ENCODE results near the gene CDHR5. TPM values are rescaled to one million over a fixed set of nuclear protein-coding genes. Genes with fewer than 3 reads are reported as not detected.
A peak's percentile ranks its signal among the peaks of the same experiment; 100 is the strongest.

Gene CDHR5
- total RNA-seq, 1 donor from 2014 or later: 0.24 TPM

GRCh38 chr11:586376-587316 lies 38.1 kb downstream of the CDHR5 start:
- TF ChIP-seq, protein P1, sequence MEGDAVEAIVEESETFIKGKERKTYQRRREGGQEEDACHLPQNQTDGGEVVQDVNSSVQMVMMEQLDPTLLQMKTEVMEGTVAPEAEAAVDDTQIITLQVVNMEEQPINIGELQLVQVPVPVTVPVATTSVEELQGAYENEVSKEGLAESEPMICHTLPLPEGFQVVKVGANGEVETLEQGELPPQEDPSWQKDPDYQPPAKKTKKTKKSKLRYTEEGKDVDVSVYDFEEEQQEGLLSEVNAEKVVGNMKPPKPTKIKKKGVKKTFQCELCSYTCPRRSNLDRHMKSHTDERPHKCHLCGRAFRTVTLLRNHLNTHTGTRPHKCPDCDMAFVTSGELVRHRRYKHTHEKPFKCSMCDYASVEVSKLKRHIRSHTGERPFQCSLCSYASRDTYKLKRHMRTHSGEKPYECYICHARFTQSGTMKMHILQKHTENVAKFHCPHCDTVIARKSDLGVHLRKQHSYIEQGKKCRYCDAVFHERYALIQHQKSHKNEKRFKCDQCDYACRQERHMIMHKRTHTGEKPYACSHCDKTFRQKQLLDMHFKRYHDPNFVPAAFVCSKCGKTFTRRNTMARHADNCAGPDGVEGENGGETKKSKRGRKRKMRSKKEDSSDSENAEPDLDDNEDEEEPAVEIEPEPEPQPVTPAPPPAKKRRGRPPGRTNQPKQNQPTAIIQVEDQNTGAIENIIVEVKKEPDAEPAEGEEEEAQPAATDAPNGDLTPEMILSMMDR (IDR thresholded peaks at IDR 0.05; ENCODE audit: unreplicated experiment): no peak
- H3K36me3 Mint-ChIP-seq (ENCODE audit: insufficient read depth): peaks cover 20% of the 10 kb centered on the region
- no peak overlapping the region for H3K4me3 Mint-ChIP-seq (ENCODE audit: low read depth)
- no peak for DNase-seq (ENCODE audit: low spot score, unreplicated experiment)
- no peaks in the 10 kb centered on the region for H3K4me1 Mint-ChIP-seq (ENCODE audit: low read depth)
- no peaks in the 10 kb centered on the region for H3K9me3 Mint-ChIP-seq (ENCODE audit: low read depth)
- H3K27ac Mint-ChIP-seq: no peak overlapping the region
- H3K27me3 Mint-ChIP-seq: no peaks in the 10 kb centered on the region

DNA sequence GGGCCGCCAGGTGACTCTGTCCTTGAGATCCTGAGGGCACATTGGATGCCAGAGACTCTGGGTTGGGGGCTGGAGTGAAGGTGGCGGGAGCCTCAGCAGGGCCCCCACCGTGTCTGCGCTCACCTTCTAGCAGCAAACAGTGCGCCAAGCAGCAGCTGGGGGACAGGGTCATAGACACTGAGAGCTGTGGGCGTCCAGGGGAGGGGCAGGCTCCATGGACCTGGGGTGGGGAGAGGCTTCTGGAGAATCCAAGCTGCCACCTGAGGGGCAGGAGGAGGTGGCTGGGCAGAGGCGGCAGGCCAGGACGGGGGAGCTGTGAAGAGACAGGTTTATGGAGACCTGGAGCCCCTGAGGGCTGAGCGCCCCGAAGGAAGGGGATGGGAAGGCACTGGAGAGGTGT lies 40.5 kb downstream of the CDHR5 start:
- Mint-ChIP-seq H3K4me3 (ENCODE audit: low read depth) (no peak overlapping the region), H3K27me3 (no peaks in the 10 kb centered on the region), H3K4me1 (ENCODE audit: low read depth) (peaks cover 11% of the 10 kb centered on the region), H3K9me3 (ENCODE audit: low read depth) (no peaks in the 10 kb centered on the region), H3K27ac (no peak overlapping the region), H3K36me3 (ENCODE audit: insufficient read depth) (peaks cover 13% of the 10 kb centered on the region)
- no peak for DNase-seq (ENCODE audit: low spot score, unreplicated experiment)
- TF ChIP-seq, protein P1 (IDR thresholded peaks at IDR 0.05; ENCODE audit: unreplicated experiment): no peak

DNA sequence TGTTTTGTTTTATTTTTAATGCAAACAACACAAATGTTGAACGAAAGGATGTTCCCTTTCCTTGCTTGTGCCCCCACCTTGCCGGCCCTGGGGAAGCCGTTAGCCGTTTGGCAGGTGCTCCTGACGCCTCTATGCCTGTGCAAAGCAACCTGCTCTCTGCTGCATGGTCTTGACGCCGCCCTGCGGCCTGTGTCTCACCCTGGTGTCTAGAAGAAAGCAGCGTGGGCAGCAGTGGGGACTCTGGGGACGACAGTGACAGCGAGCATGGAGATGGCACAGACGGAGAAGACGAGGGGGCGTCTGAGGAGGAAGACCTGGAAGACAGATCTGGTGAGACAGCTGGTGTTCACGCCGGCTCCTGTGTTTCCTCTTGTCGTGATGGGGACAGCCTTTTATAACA lies 43.0 kb downstream of the CDHR5 start:
- H3K4me3 Mint-ChIP-seq (ENCODE audit: low read depth): no peak overlapping the region
- H3K36me3 Mint-ChIP-seq (ENCODE audit: insufficient read depth): peaks cover 8% of the 10 kb centered on the region
- TF ChIP-seq, protein P1 (IDR thresholded peaks at IDR 0.05; ENCODE audit: unreplicated experiment): no peak
- no peaks in the 10 kb centered on the region for H3K27me3 Mint-ChIP-seq
- DNase-seq (ENCODE audit: low spot score, unreplicated experiment): no peak
- no peaks in the 10 kb centered on the region for H3K9me3 Mint-ChIP-seq (ENCODE audit: low read depth)
- H3K4me1 Mint-ChIP-seq (ENCODE audit: low read depth): peaks cover 30% of the 10 kb centered on the region
- peak overlapping the region; percentile 52 for H3K27ac Mint-ChIP-seq

GRCh38 chr11:581342-581741 lies 43.4 kb downstream of the CDHR5 start:
- H3K27me3 Mint-ChIP-seq: no peaks in the 10 kb centered on the region
- no peaks in the 10 kb centered on the region for H3K9me3 Mint-ChIP-seq (ENCODE audit: low read depth)
- peak overlapping the region; percentile 2 for H3K27ac Mint-ChIP-seq
- TF ChIP-seq, protein P1 (IDR thresholded peaks at IDR 0.05; ENCODE audit: unreplicated experiment): no peak
- DNase-seq (ENCODE audit: low spot score, unreplicated experiment): no peak
- no peak overlapping the region for H3K4me3 Mint-ChIP-seq (ENCODE audit: low read depth)
- H3K4me1 Mint-ChIP-seq (ENCODE audit: low read depth): peaks cover 30% of the 10 kb centered on the region
- peaks cover 6% of the 10 kb centered on the region for H3K36me3 Mint-ChIP-seq (ENCODE audit: insufficient read depth)

- Mint-ChIP-seq H3K27me3 (peaks cover 3% of the 10 kb centered on the region), H3K9me3 (ENCODE audit: low read depth) (no peaks in the 10 kb centered on the region), H3K4me3 (ENCODE audit: low read depth) (peak overlapping the region; percentile 29), H3K4me1 (ENCODE audit: low read depth) (peaks cover 32% of the 10 kb centered on the region), H3K27ac (peak overlapping the region; percentile 87), H3K36me3 (ENCODE audit: insufficient read depth) (peaks cover 3% of the 10 kb centered on the region)
- TF ChIP-seq, protein P1 (IDR thresholded peaks at IDR 0.05; ENCODE audit: unreplicated experiment): no peak
- DNase-seq (ENCODE audit: low spot score, unreplicated experiment): no peak
Observed at GRCh38 chr11:579830-580601, 44.7 kb downstream of the CDHR5 start.

Data from progenitor cell of endocrine pancreas (in vitro differentiated cells).